Measurements from ENCODE around the gene FRMD6.
"Not testable (repeated sequence)": the region's sequence is repeated elsewhere in the genome, so short reads cannot be mapped to it uniquely, and the experiment has no call there.

GRCh38 chr14:51751611-51752345 is 100.1 kb downstream of the FRMD6 start:
- not testable (repeated sequence) for TF ChIP-seq CTCF, EZH2 (IDR thresholded peaks at IDR 0.05)

All from neural progenitor cell (in vitro differentiated cells).